ENCODE measurements around the gene PRMT3. TPM values are rescaled to one million over a fixed set of nuclear protein-coding genes. Genes with fewer than 3 reads are reported as not detected.

Gene PRMT3
- total and polyA plus RNA-seq, 2 of the 4 experiments (the other 2 are of a cell fraction) = 8.8 to 11.3 TPM

GRCh38 chr11:20452585-20452984 lies 65.1 kb downstream of the PRMT3 start:
- Histone ChIP-seq H2AK5ac (ENCODE audit: low read depth, low read length) (no peak overlapping the region), H2AFZ (replicated peaks; ENCODE audit: low read length, poor library complexity) (no peak overlapping the region), H3K56ac (ENCODE audit: extremely low read depth, insufficient read depth, low read length) (no peak overlapping the region), H3K4ac (ENCODE audit: low read depth, low read length) (no peak overlapping the region), H3K18ac (ENCODE audit: low read depth, low read length) (no peak overlapping the region), H3K9me1 (ENCODE audit: insufficient read depth, low read length) (no peaks in the 10 kb centered on the region), H3K23ac (ENCODE audit: low read depth, low read length) (no peak overlapping the region), H3K9me3 (ENCODE audit: control insufficient read depth, insufficient read depth, low read length) (no peaks in the 10 kb centered on the region), H4K20me1 (ENCODE audit: insufficient read depth, low read length) (no peaks in the 10 kb centered on the region), H2BK120ac (ENCODE audit: low read depth, low read length) (no peak overlapping the region), H2BK15ac (ENCODE audit: low read depth, low read length) (no peak overlapping the region), H4K5ac (ENCODE audit: low read depth, low read length) (no peak overlapping the region), H3K27me3 (ENCODE audit: control insufficient read depth, insufficient read depth, low read length) (no peaks in the 10 kb centered on the region), H4K8ac (ENCODE audit: low read depth in 2 of 2, low read length in 2 of 2) (no peak overlapping the region), H3K79me1 (ENCODE audit: low read depth in 1 of 2, low read length in 2 of 2) (no peaks in the 10 kb centered on the region), H3K27ac (ENCODE audit: insufficient read depth, low read length) (no peak overlapping the region), H3K4me2 (ENCODE audit: low read depth, low read length) (no peak overlapping the region), H2BK20ac (ENCODE audit: low read depth, low read length) (no peak overlapping the region), H3K36me3 (ENCODE audit: control insufficient read depth, insufficient read depth, low read length) (no peaks in the 10 kb centered on the region), H4K91ac (ENCODE audit: insufficient read depth, low read depth, low read length) (no peak overlapping the region), H3K4me1 (ENCODE audit: control insufficient read depth, insufficient read depth, low read length) (no peaks in the 10 kb centered on the region), H2BK5ac (ENCODE audit: low read depth, low read length, poor library complexity, severe bottlenecking) (no peak overlapping the region), H2AK9ac (replicated peaks; ENCODE audit: low read depth, low read length, poor library complexity) (no peak overlapping the region), H3K14ac (replicated peaks; ENCODE audit: low read depth, low read length) (no peak overlapping the region), H3K9ac (ENCODE audit: low read depth, low read length) (no peak overlapping the region), H3K4me3 (ENCODE audit: insufficient read depth, low read depth, low read length) (no peak overlapping the region)
- no peak for DNase-seq
- WGBS, 2 experiments (ENCODE audit: extremely low coverage in 2 of 2, insufficient read length in 1 of 2) = no CpG with 5 or more reads among the region's 2 CpGs
- intact Hi-C loops (cut with micrococcal nuclease) (loop anchor here (10.0 kb wide), 1 partner anchor 142 kb away; the partner anchor contains the start of gene SLC6A5), in situ Hi-C loops (cut with MboI; ENCODE audit: low sequenced_read_pairs) (no loop called here), dilution Hi-C loops (cut with HindIII; ENCODE audit: low sequenced_read_pairs, unreplicated experiment) (no loop called here)
- POLR2A ChIA-PET (ENCODE audit: unreplicated experiment) = no interaction called here
- CTCF ChIA-PET = interaction anchor here (0.7 kb wide), 1 partner anchor 9 kb away, joined by 3 read pairs; no protein-coding TSS in a partner anchor
- BruUV-seq (replicated peaks) = no TSS peak
- TF ChIP-seq MAFK (IDR thresholded peaks at IDR 0.05; ENCODE audit: low read depth, low read length) = no peak
- TF ChIP-seq MXI1 (IDR thresholded peaks at IDR 0.05; ENCODE audit: borderline replicate concordance, low read depth, low read length) = no peak
- TF ChIP-seq USF2 (IDR thresholded peaks at IDR 0.05; ENCODE audit: low read depth, low read length) = no peak
- TF ChIP-seq SMC3 (IDR thresholded peaks at IDR 0.05; ENCODE audit: low read depth, low read length) = no peak
- TF ChIP-seq MAZ (IDR thresholded peaks at IDR 0.05; ENCODE audit: borderline replicate concordance, low read depth, low read length) = no peak
- TF ChIP-seq RCOR1 (IDR thresholded peaks at IDR 0.05; ENCODE audit: insufficient replicate concordance, low read length) = no peak
- TF ChIP-seq POLR2A (IDR thresholded peaks at IDR 0.05; ENCODE audit: low read depth, low read length) = no peak
- TF ChIP-seq ELK1 (IDR thresholded peaks at IDR 0.05; ENCODE audit: borderline replicate concordance, low read depth, low read length) = no peak
- no peak for TF ChIP-seq RAD21 (IDR thresholded peaks at IDR 0.05; ENCODE audit: low read length)
- no peak for TF ChIP-seq CHD1 (IDR thresholded peaks at IDR 0.05; ENCODE audit: low read depth, low read length)
- no peak for TF ChIP-seq NFE2L2 (IDR thresholded peaks at IDR 0.05; ENCODE audit: low read depth, low read length)
- no peak for TF ChIP-seq RFX5 (IDR thresholded peaks at IDR 0.05; ENCODE audit: low read depth, low read length)
- ATAC-seq (ENCODE audit: low read depth) = no peak
